NCI-H460 (cell line): ENCODE measurements around the gene TMEM51. TPM values are rescaled to one million over a fixed set of nuclear protein-coding genes. Genes with fewer than 3 reads are reported as not detected.
A peak's percentile ranks its signal among the peaks of the same experiment; 100 is the strongest.

Source experiments
- DNase-seq: peaks from one replicate; pipeline ENCODE4 v3.0.0-alpha.2; 2016; ENCODE audit warnings: low read depth; ENCODE audit errors: extremely low read depth
- total RNA-seq: library from RNA; depleted of rRNA; stranded (reverse); fragments of >200 nt; shearing (Covaris generic); gene quantifications from 2 replicates; pipeline ENCODE4 v1.2.3, GENCODE V29; 2014; rRNA removed

Gene TMEM51
- total RNA-seq, 1 experiment from 2014 or later = 6.3 TPM

DNA sequence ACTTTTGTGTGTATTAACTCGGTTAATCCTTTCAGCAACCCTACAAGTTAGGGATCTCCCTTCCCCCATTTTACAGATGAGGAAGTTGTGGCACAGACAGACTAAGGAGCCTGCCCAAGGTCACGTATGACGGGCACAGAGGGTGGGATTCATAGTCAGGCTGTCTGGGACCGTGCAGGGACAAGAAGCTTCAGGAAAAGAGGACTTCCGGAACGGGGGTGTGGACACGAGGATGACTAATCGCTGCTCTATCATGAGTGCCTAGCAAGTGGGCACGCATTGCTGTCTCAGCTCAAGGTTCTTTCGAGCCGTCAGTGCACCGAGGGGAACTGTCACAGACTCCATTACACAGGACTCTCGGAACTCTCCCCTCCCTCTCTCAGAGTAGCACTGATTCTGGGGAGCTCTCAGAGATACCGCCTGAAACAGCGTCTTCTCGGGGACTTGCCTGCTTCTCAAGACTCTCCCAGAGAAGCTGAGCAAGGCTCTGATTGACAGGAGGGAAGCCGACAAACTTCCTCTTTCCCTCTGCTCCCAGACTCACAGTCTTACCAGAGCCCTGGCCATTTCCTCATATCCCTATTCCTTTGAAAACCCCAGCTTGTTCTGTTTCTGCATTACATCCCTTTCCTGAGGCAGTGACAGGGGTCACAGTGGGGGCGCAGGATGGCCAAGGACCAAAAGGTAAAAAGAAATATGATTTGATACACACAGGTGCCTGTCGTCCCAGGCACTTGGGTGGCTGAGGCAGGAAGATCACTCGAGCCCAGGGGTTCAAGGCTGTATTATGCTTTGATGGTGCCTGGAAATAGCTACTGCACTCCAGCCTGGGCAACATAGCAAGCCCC is 107.8 kb downstream of the TMEM51 start:
- peak; percentile 11 for DNase-seq

DNA sequence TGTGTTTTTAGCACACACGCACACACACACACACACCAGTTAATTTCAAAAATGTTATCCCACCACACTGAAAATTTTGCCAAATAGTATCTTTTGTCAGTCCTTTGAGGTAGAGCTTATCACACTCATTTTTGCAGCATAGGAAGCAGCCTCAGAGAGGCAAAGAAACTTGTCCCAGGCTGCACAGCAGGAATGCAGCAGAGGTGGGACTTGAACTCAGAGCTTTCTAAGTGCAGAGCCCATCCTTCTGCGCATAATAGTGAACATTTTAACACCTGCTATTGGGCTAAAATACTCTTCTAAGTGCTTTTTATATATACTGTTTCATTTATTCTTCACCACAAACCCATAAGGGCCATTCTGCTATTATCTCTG is 108.4 kb downstream of the TMEM51 start:
- DNase-seq = no peak

DNA sequence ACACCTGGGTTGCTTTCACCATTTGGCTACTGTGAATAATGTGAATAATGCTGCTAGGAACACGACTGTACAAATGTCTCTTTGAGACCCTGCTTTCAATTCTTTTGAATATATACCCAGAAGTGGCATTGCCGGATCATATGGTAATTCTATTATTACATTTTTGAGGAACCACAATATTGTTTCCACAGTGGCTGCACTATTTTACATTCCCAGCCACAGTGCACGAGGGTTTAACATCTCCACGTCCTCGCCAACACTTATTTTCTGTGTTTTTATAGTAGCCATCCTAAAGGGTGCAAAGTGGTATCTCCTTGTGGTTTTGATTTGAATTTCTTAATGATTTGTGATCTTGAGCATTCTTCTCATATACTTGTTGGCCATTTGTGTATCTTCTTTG is 109.2 kb downstream of the TMEM51 start:
- no peak for DNase-seq

- DNase-seq = no peak
Measured at GRCh38 chr1:15264769-15265168, 111.2 kb downstream of the TMEM51 start.

Other genes starting within 250 kb of the TMEM51 start
- 89.1 and 101 TPM in 2 replicates for gene FHAD1, start 93.5 kb downstream of the TMEM51 start, total RNA-seq